GM23338 (cell line): ENCODE data around the gene BMP8B. TPM values are rescaled to one million over a fixed set of nuclear protein-coding genes. Genes with fewer than 3 reads are reported as not detected.

Experiments
- ATAC-seq: fragments of 200-7000 bp; cut with Tn5 transposase; 3 replicates; pipeline ENCODE4 v1.9.1; 2020
- DNase-seq: peaks from one replicate; pipeline ENCODE4 v3.0.0-alpha.2; 2015; ENCODE audit warnings: low spot score
- H2AFZ ChIP-seq: fragments of 200-600 bp; sonication (generic); 2 replicates; pipeline ENCODE4 v1.8.0; 2016; ENCODE audit warnings: antibody characterized with exemption, mild to moderate bottlenecking, moderate library complexity
- H3F3A ChIP-seq: fragments of 200-600 bp; sonication (generic); replicated peaks from 2 replicates; pipeline ENCODE4 v1.8.0; 2017; ENCODE audit warnings: antibody characterized with exemption, mixed run types, low read depth
- H3K27ac ChIP-seq: fragments of 200-600 bp; sonication (generic); 2 replicates; pipeline ENCODE4 v1.6.1; 2016; ENCODE audit warnings: low read depth
- H3K27me3 ChIP-seq: fragments of 200-600 bp; sonication (generic); 2 replicates; pipeline ENCODE4 v1.8.0; 2016; ENCODE audit warnings: mild to moderate bottlenecking, mixed run types, moderate library complexity; ENCODE audit not compliant: insufficient read depth
- H3K36me3 ChIP-seq: fragments of 200-600 bp; sonication (generic); 2 replicates; pipeline ENCODE4 v1.8.0; 2016; ENCODE audit warnings: mild to moderate bottlenecking; ENCODE audit not compliant: insufficient read depth
- H3K4me1 ChIP-seq: fragments of 200-600 bp; sonication (generic); 2 replicates; pipeline ENCODE4 v1.8.0; 2016; ENCODE audit warnings: mild to moderate bottlenecking, moderate library complexity; ENCODE audit not compliant: insufficient read depth
- H3K4me2 ChIP-seq: fragments of 200-600 bp; sonication (generic); 2 replicates; pipeline ENCODE4 v1.7.1; 2017; ENCODE audit warnings: mixed run types
- H3K4me3 ChIP-seq: fragments of 200-600 bp; sonication (generic); 2 replicates; pipeline ENCODE4 v1.6.1; 2016; ENCODE audit warnings: mixed run types
- H3K79me2 ChIP-seq: fragments of 200-600 bp; sonication (generic); replicated peaks from 2 replicates; pipeline ENCODE4 v1.8.0; 2017; ENCODE audit warnings: mild to moderate bottlenecking; ENCODE audit not compliant: insufficient read depth
- H3K9me2 ChIP-seq: fragments of 200-600 bp; sonication (generic); 2 replicates; pipeline ENCODE4 v1.8.0; 2017; ENCODE audit not compliant: insufficient read depth
- H4K20me1 ChIP-seq: fragments of 200-600 bp; sonication (generic); replicated peaks from 2 replicates; pipeline ENCODE4 v1.8.0; 2017; ENCODE audit warnings: mild to moderate bottlenecking; ENCODE audit not compliant: insufficient read depth
- H3K27ac Mint-ChIP-seq: 2 replicates; pipeline ENCODE4 v1.8.0; 2020; ENCODE audit warnings: inconsistent platforms, mild to moderate bottlenecking, moderate library complexity, mixed read lengths
- H3K27me3 Mint-ChIP-seq: 3 replicates; pipeline ENCODE4 v1.8.0; 2022; ENCODE audit warnings: low read depth, mild to moderate bottlenecking, moderate library complexity, mixed read lengths, inconsistent platforms; ENCODE audit not compliant: insufficient read depth, poor library complexity
- H3K36me3 Mint-ChIP-seq: 3 replicates; pipeline ENCODE4 v1.8.0; 2021; ENCODE audit warnings: low read depth, mild to moderate bottlenecking, inconsistent platforms, moderate library complexity, mixed read lengths
- H3K4me1 Mint-ChIP-seq: 3 replicates; pipeline ENCODE4 v1.8.0; 2020; ENCODE audit warnings: mild to moderate bottlenecking, inconsistent platforms, mixed read lengths
- H3K4me3 Mint-ChIP-seq: 3 replicates; pipeline ENCODE4 v1.8.0; 2021; ENCODE audit warnings: moderate library complexity, mild to moderate bottlenecking, inconsistent platforms, mixed read lengths
- H3K9me3 Mint-ChIP-seq: 3 replicates; pipeline ENCODE4 v1.8.0; 2020; ENCODE audit warnings: moderate library complexity, mild to moderate bottlenecking, inconsistent platforms, mixed read lengths
- ETS1 ChIP-seq: IDR thresholded peaks from 2 replicates; pipeline ENCODE4 v1.6.1; 2016; ENCODE audit warnings: antibody characterized with exemption
- EZH2phosphoT487 ChIP-seq: fragments of 200-600 bp; sonication (generic); IDR thresholded peaks from one replicate; pipeline ENCODE4 v1.8.1; 2018; ENCODE audit warnings: antibody characterized with exemption; ENCODE audit not compliant: unreplicated experiment
- NANOG ChIP-seq: IDR thresholded peaks from 2 replicates; pipeline ENCODE4 v1.6.1; 2016; ENCODE audit warnings: antibody characterized with exemption, borderline replicate concordance
- POLR2AphosphoS5 ChIP-seq: IDR thresholded peaks from 2 replicates; pipeline ENCODE4 v1.6.1; 2016; ENCODE audit warnings: antibody characterized with exemption, low read depth
- STAT1 ChIP-seq: IDR thresholded peaks from one replicate; pipeline ENCODE4 v1.6.1; 2016; ENCODE audit warnings: antibody characterized with exemption; ENCODE audit not compliant: unreplicated experiment
- ZNF331 ChIP-seq: fragments of 250-450 bp; sonication (Bioruptor Pico); IDR thresholded peaks from 2 replicates; pipeline ENCODE4 v1.5.0; 2020; ENCODE audit warnings: low read depth, mild to moderate bottlenecking, moderate library complexity
- ZNF462 ChIP-seq: fragments of 250-450 bp; sonication (Bioruptor Pico); IDR thresholded peaks from 2 replicates; pipeline ENCODE4 v1.5.0; 2020; ENCODE audit warnings: mild to moderate bottlenecking, moderate library complexity
- polyA plus RNA-seq: library from polyadenylated mRNA; unstranded; fragments of >200 nt; fragmentation: Nextera tagmentation; extraction: Ambion mirVana; gene quantifications from 2 replicates; pipeline ENCODE4 v1.2.1, GENCODE V29; 2016
- total RNA-seq: library from RNA; depleted of rRNA; stranded (reverse); fragments of >200 nt; shearing (Covaris generic); gene quantifications from 2 replicates; pipeline ENCODE4 v1.2.3, GENCODE V29; 2014

Gene BMP8B
- total and polyA plus RNA-seq, 2 experiments from 2014 or later, result 0.16 to 0.90 TPM

GRCh38 chr1:39781349-39781715, 7.3 kb downstream of the BMP8B start (continued):
- TF ChIP-seq POLR2AphosphoS5 (no peak), ZNF462 (no peak), NANOG (no peak)

- H3K4me1 ChIP-seq, result no peaks in the 10 kb centered on the region
- H3K27ac ChIP-seq, result no peak overlapping the region
- Mint-ChIP-seq H3K4me1 (peaks cover 4% of the 10 kb centered on the region; the same call in 2 of the 3 replicates), H3K4me3 (no peak overlapping the region), H3K36me3 (no peaks in the 10 kb centered on the region), H3K27me3 (peaks cover 17% of the 10 kb centered on the region), H3K9me3 (no peaks in the 10 kb centered on the region), H3K27ac (no peak overlapping the region)
- H3K4me2 ChIP-seq, result no peak overlapping the region
- no peaks in the 10 kb centered on the region for H3K36me3 ChIP-seq
- DNase-seq (no peak), ATAC-seq (no peak)
- H4K20me1 ChIP-seq, result no peaks in the 10 kb centered on the region
- no peak overlapping the region for H3K4me3 ChIP-seq
- no peaks in the 10 kb centered on the region for H3F3A ChIP-seq
- H3K27me3 ChIP-seq, result peaks cover 18% of the 10 kb centered on the region
- H2AFZ ChIP-seq, result no peak overlapping the region
- no peaks in the 10 kb centered on the region for H3K9me2 ChIP-seq
- H3K79me2 ChIP-seq, result no peaks in the 10 kb centered on the region
- no peak for TF ChIP-seq POLR2AphosphoS5
- TF ChIP-seq ETS1, result no peak
- no peak for TF ChIP-seq ZNF462
- TF ChIP-seq ZNF331, result no peak
- no peak for TF ChIP-seq STAT1
- TF ChIP-seq EZH2phosphoT487, result no peak
These were observed 8.8 kb downstream of the BMP8B start for GRCh38 chr1:39779821-39780220.
